EL (cell line): ENCODE data around the gene IGF2.
"Not testable (repeated sequence)": the region's sequence is repeated elsewhere in the genome, so short reads cannot be mapped to it uniquely, and the experiment has no call there.

ENCODE experiments used
- DNase-seq: peaks from one replicate; pipeline ENCODE4 v3.0.0-alpha.2; 2016

The IGF2 gene

GRCh38 chr11:2136209-2136951 lies 2.8 kb downstream of the IGF2 start:
- no peak for DNase-seq

DNA sequence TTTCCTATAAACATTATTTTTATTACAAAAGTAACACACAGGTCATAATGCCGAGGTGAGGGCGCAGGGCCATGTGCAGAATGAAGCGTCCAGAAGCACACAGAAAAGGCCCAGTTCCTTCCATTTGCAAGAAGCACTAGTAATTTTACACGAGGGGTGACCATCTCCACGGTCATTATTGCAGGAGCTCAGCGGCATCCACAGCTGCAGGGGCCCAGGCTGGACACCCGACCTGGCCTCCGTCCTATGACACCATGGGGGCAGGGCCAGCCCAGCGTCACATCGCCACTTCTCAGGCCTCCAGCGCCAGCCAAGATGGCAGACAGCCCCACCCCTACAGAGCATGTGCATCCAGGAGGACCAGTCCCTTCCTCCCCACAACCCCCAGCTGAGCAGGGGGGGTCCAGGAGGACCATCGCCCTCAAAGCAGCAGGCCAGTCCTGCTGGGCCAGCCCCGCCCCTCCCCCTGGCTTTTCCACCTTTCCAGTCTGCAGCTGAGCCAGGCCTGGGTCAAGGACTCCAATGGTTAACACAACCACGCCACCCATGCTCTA lies 3.5 kb downstream of the IGF2 start:
- DNase-seq = no peak

DNA sequence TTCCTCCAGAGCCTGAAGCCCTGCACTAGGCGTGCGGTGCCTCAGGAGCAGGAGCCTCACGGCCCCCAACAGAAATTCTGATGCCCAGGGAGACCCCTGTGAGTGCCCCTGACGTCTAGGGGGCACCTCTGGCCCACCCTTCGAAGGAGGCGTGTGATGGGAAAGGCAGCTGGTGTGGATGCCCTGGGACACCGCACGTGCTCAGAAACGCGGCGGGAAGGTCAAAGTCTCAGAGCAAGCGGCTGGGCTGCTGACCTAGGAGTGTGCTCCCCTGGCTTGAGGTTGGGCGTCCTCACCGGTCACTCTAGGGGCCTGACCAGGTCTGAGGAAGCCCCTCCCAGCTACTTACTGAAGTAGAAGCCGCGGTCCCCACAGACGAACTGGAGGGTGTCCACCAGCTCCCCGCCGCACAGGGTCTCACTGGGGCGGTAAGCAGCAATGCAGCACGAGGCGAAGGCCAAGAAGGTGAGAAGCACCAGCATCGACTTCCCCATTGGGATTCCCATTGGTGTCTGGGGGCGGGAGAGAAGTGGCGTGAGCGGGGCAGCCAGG lies 4.1 kb downstream of the IGF2 start:
- no peak for DNase-seq

- DNase-seq = no peak
These were observed 4.9 kb downstream of the IGF2 start for GRCh38 chr11:2134022-2135010.

DNA sequence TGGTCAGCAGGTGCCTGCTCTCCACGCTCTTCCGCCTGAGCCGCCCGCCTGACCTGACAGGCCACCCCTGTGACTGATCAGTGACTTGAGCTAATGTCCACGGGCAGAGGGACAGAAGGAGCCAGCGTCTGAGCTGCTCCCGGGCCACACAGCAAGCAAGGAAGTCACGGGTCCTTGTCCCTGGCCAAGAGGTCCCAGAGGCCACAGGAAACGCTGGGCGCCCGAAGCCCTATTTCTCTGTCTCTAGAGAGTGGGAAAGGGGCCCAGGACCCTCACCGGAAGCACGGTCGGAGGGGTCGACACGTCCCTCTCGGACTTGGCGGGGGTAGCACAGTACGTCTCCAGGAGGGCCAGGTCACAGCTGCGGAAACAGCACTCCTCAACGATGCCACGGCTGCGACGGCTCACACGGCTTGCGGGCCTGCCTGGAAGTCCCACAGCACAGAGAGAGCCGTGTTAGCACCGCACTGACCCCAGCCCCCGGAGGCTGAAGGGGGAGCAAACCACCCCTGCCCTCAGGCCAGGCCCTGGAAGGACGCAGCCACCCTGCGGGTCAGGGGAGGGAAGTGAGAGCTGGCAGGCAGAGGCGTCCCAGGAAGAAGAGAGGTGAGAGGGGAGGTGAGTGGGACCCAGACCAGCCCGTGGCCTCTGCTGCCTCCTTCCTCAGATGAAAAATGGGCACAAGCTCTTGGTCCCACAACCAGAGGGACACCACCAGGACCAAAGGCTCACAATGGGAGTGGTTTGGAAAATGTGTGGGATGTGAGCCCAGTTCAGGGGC lies 5.8 kb downstream of the IGF2 start:
- no peak for DNase-seq

GRCh38 chr11:2132874-2133240 lies 6.3 kb downstream of the IGF2 start:
- no peak for DNase-seq

- DNase-seq = no peak
These were observed 6.9 kb downstream of the IGF2 start for GRCh38 chr11:2132246-2132645.

- DNase-seq = no peak
These were observed 7.6 kb downstream of the IGF2 start for GRCh38 chr11:2131371-2132236.

DNA sequence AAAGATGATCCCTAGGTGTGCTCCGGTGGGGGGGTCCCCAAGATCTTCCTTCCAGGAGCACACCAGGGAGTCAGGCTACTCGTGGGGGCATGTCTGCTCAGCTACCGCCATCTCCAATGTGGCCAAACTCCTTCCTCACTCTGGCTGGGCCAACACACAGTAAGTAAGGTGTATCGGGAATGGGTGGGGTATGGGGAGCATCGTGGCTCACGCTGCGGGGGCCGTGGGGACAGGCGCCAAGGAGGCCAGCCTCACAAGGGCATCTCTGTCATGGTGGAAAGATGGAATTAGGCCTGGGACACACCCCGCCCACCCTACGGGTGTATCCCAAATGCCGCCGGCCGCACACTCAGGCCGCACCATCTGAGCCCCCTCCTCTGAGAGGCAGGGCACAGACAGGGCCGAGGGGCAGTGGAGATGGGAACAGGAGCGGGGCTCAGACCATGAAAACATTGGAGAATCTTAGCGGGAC lies 8.3 kb downstream of the IGF2 start:
- DNase-seq = no peak

DNA sequence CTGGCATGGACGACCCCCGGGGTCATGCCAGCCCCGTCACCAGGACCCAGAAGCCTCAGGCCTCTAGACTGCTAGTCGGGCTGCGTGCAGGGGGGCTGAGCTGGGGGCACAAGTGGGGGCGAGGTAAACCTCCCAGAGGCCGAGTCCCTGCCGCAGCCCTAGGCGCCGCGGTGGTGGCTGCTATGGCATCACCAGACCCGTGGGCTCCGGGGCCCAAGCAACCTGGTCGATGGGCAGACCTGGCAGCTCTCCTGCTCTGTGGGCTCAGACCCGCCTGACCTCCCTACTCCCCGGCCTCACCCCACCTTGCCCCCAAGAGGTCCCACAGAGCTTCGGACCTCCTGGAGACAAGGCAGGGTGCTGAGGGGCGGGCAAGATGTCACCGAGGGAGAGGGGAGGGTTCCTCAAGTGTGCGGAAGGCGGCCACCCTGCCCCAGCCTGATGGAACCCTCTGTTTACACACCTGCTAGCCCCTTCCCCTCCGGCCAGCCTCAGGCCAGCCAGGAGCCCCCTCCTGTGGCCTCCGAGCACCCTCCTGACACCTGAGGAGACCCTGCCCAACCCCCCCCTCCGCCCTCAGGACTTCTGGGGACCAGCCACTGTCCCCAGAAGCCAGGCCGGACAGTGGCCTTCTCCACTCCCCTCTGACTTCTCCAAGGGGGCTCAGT lies 9.4 kb downstream of the IGF2 start:
- DNase-seq = no peak

DNA sequence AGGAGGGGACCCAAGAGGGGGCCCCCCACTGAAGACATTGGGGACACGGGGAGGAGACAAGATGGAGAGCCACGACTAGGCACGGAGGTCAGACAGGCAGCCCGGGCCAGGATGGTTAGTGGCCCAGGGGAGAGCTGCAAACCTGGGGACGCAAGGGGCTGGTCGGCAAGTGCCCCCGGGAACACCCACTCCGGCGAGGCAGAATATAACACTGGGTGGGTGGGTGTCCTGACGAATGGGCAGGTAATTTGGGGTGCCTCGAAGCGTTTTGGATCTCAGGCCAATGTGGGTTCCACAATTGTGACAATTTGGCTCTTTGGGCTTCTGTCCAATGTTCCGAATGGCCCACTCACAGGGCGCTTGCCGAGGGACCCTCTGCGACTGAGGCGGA lies 9.9 kb downstream of the IGF2 start:
- DNase-seq = no peak

DNA sequence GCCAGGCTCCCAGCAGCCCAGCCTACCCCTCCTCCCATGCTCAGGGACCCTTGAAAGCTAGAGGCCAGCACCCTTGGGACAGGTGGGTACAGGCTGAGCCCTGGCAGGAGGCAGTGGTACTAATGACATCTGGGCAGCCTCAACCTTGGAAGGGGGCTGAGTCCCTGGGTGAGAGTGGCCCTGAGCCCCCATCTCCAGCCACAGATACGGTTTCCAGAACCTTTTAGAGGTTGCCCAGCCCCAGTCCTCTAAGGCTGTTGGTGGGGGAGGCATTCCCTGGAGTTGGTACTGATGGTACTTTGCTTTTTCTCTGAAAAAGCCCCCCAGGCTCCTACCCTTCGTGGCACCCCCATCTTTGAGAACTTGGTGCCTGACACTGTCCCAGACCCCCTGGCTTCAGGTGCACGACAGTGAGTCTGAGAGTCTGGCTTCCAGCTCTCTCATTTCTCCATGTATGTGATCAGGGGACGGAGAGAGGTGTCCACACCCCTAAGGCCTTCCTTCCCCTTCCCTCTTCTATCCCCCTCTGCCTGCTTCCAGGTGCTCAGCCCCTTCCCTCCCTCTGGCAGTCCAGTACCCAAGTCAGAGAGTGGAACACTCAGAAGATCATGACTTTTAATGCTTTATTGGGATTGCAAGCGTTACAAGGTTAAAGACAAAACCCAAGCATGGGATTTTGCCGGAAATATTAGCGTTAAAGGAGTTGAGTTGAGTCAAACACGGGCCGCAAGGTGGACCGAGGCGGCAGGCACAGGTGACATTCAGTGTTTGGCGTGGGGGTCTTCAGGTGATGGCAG lies 10.5 kb downstream of the IGF2 start:
- no peak for DNase-seq

GRCh38 chr11:2128130-2128510 lies 11.1 kb downstream of the IGF2 start:
- no peak for DNase-seq

- no peak for DNase-seq
These were observed 11.6 kb downstream of the IGF2 start for GRCh38 chr11:2127482-2128129.

DNA sequence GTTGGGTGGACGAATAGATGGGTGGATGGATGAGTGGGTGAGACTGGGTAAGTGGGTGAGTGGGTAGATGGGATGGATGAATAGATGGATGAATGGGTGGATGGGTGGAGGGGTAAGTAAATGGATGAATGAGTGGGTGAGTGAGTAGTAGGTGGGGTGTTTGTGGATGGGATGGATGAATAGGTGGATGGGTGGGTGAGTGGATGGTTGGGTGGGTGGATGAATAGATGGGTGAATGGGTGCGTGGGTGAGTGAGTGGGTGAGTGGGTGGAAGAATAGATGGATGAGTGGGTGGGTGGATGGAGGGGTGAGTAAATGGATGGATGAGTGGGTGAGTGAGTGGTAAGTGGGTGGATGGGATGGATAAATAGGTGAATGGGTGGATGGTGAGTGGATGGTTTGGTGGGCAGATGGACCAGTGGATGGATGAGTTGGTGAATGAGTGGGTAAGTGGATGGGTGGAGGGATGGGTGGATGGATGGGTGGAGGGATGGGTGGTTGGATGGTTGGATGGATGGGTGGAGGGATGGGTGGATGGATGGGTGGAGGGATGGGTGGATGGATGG lies 12.6 kb downstream of the IGF2 start:
- no peak for DNase-seq

- not testable (repeated sequence) for DNase-seq
These were observed 14.3 kb downstream of the IGF2 start for GRCh38 chr11:2124736-2125484.

- DNase-seq = no peak
These were observed 15.6 kb downstream of the IGF2 start for GRCh38 chr11:2123628-2123960.

DNA sequence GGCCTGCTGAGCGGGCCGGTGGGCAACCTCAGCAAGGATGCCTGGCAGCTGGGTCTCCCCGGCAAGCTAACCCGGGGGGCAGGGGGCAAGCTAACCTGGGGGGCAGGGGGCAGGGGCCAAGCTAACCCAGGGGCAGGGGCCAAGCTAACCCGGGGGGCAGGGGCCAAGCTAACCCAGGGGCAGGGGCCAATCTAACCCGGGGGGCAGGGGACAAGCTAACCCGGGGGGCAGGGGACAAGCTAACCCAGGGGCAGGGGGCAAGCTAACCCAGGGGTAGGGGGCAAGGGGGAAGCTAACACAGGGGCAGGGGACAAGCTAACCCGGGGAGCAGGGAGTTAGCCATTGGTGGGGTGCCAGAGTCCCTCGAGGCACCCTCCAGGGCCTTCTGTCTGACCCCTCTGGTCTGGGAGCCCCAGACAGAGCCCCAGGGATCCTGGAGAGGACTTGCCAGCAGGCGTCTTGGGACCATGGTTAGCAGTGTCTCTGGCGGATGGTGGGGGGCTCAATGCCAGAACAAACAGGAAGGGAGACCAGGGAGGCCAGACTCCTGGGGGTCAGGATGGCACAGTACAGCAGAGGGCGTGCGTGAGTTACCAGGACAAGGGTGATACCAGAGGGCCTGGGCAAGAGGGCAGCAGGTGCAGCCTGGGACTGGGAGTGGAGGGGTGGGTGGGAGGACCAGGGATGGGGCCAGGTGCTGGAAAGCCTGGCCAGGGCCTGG lies 16.1 kb downstream of the IGF2 start:
- no peak for DNase-seq
